ENCODE measurements around the gene TEAD4.

- no peak for TF ChIP-seq FOXA1 (IDR thresholded peaks at IDR 0.05)
- no peak for TF ChIP-seq ZNF384 (IDR thresholded peaks at IDR 0.05)
- no peak for TF ChIP-seq L3MBTL2 (conservative IDR thresholded peaks at IDR 0.05)
- TF ChIP-seq ARNT (IDR thresholded peaks at IDR 0.05), result no peak
- TF ChIP-seq FOXM1 (IDR thresholded peaks at IDR 0.05; ENCODE audit: borderline replicate concordance), result no peak
Measured at GRCh38 chr12:2963154-2963759, 4.1 kb downstream of the TEAD4 start.
